ENCODE measurements around the gene ANKRD31.

Gene ANKRD31

GRCh38 chr5:75199946-75200345, 36.7 kb downstream of the ANKRD31 start:
- no peak for DNase-seq (ENCODE audit: low read depth)
- no peak overlapping the region for H3K4me3 ChIP-seq (ENCODE audit: low read depth, low read length)
- no peak for TF ChIP-seq CTCF (IDR thresholded peaks at IDR 0.05; ENCODE audit: low read depth, low read length, missing control alignments)

- TF ChIP-seq CTCF (IDR thresholded peaks at IDR 0.05; ENCODE audit: low read depth, low read length, missing control alignments): no peak
- DNase-seq (ENCODE audit: low read depth): no peak
- no peak overlapping the region for H3K4me3 ChIP-seq (ENCODE audit: low read depth, low read length)
Measured at GRCh38 chr5:75199071-75199470, 37.6 kb downstream of the ANKRD31 start.

GRCh38 chr5:75197745-75198144, 38.9 kb downstream of the ANKRD31 start:
- TF ChIP-seq CTCF (IDR thresholded peaks at IDR 0.05; ENCODE audit: low read depth, low read length, missing control alignments): no peak
- no peak overlapping the region for H3K4me3 ChIP-seq (ENCODE audit: low read depth, low read length)
- DNase-seq (ENCODE audit: low read depth): no peak

- DNase-seq (ENCODE audit: low read depth): no peak
- no peak for TF ChIP-seq CTCF (IDR thresholded peaks at IDR 0.05; ENCODE audit: low read depth, low read length, missing control alignments)
- no peak overlapping the region for H3K4me3 ChIP-seq (ENCODE audit: low read depth, low read length)
Measured at GRCh38 chr5:75192804-75193203, 43.9 kb downstream of the ANKRD31 start.

- no peak for TF ChIP-seq CTCF (IDR thresholded peaks at IDR 0.05; ENCODE audit: low read depth, low read length, missing control alignments)
- no peak overlapping the region for H3K4me3 ChIP-seq (ENCODE audit: low read depth, low read length)
- DNase-seq (ENCODE audit: low read depth): no peak
Measured at GRCh38 chr5:75192264-75192663, 44.4 kb downstream of the ANKRD31 start.

GRCh38 chr5:75190227-75190626, 46.5 kb downstream of the ANKRD31 start:
- DNase-seq (ENCODE audit: low read depth): no peak
- no peak for TF ChIP-seq CTCF (IDR thresholded peaks at IDR 0.05; ENCODE audit: low read depth, low read length, missing control alignments)

GRCh38 chr5:75189353-75189752, 47.3 kb downstream of the ANKRD31 start:
- DNase-seq (ENCODE audit: low read depth): no peak
- no peak for TF ChIP-seq CTCF (IDR thresholded peaks at IDR 0.05; ENCODE audit: low read depth, low read length, missing control alignments)

More at GRCh38 chr5:75190227-75190626, 46.5 kb downstream of the ANKRD31 start:
- H3K4me3 ChIP-seq (ENCODE audit: low read depth, low read length): no peak overlapping the region

More at GRCh38 chr5:75189353-75189752, 47.3 kb downstream of the ANKRD31 start:
- no peak overlapping the region for H3K4me3 ChIP-seq (ENCODE audit: low read depth, low read length)
